Activated naive CD4-positive, alpha-beta T cell treated with anti-CD3 and anti-CD28 coated beads for 36 hours (primary cell): ENCODE data around the gene B3GALNT2. TPM values are rescaled to one million over a fixed set of nuclear protein-coding genes. Genes with fewer than 3 reads are reported as not detected.
A peak's percentile ranks its signal among the peaks of the same experiment; 100 is the strongest.

Experiments
- CTCF ChIA-PET: fragments of 350-600 bp; sonication (Branson Sonifier 250); formaldehyde crosslinking; loops from one replicate; lab custom pipeline; 2021; ENCODE audit warnings: antibody characterized with exemption; lab: Charles Lee
- DNase-seq: peaks from one replicate; pipeline ENCODE4 v3.0.0-alpha.2; 2020
- H3K27ac Mint-ChIP-seq: one replicate; pipeline ENCODE4 v1.8.0; 2021; ENCODE audit warnings: mild to moderate bottlenecking, mixed read lengths
- H3K27me3 Mint-ChIP-seq: one replicate; pipeline ENCODE4 v1.8.0; 2021; ENCODE audit warnings: low read depth, mixed read lengths
- H3K36me3 Mint-ChIP-seq: one replicate; pipeline ENCODE4 v1.8.0; 2021; ENCODE audit warnings: low read depth, mixed read lengths
- H3K4me1 Mint-ChIP-seq: one replicate; pipeline ENCODE4 v1.8.0; 2021; ENCODE audit warnings: low read depth, mixed read lengths
- H3K4me3 Mint-ChIP-seq: one replicate; pipeline ENCODE4 v1.8.0; 2021; ENCODE audit warnings: mild to moderate bottlenecking, moderate library complexity, mixed read lengths
- H3K9me3 Mint-ChIP-seq: one replicate; pipeline ENCODE4 v1.8.0; 2021; ENCODE audit warnings: mixed read lengths
- intact Hi-C: fragments of 100-400 bp; cut with micrococcal nuclease; formaldehyde crosslinking; loops from one replicate; pipeline ENCODE4 v1.15.1; 2023
- total RNA-seq, 2 experiments: library from RNA; stranded (reverse); gene quantifications; one replicate each; pipeline ENCODE4 v1.2.3, GENCODE V29; 2021

The B3GALNT2 gene
- total RNA-seq, 2 experiments from 2014 or later = 8.9 to 9.6 TPM

DNA sequence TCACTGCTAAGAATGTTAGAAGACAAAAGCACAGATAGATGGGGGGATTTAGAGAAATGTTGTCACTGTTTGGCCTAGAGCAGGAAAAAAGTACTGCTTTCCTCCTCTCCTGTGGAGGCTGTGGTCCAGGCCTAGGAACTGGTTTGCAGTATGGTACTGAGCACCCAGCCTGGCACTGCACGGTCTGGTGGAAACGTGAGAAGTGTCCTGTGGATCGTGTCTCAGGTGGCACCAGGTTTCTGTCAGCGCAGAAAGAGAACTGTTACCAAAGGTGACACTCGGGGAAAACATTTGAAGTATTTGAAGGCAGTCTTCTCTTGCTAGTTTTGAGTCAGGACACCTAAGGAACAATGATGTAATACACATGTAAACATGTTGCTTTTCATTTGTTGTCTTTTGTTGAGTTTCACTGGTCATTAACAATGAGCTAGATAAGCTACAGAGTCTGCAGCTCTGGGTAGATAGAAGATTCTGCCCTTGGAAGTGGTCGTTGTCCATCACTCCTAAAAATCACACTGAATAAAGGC, 63.0 kb downstream of the B3GALNT2 start:
- Mint-ChIP-seq H3K27me3 (no peaks in the 10 kb centered on the region), H3K4me3 (no peak overlapping the region), H3K4me1 (peaks cover 3% of the 10 kb centered on the region), H3K27ac (no peak overlapping the region), H3K9me3 (no peaks in the 10 kb centered on the region), H3K36me3 (peaks cover 13% of the 10 kb centered on the region)
- CTCF ChIA-PET = interaction anchor here (0.6 kb wide), 2 partner anchors 42 to 47 kb away, joined by 5 to 7 read pairs; no protein-coding TSS in a partner anchor
- intact Hi-C loops = no loop called here
- DNase-seq = no peak

DNA sequence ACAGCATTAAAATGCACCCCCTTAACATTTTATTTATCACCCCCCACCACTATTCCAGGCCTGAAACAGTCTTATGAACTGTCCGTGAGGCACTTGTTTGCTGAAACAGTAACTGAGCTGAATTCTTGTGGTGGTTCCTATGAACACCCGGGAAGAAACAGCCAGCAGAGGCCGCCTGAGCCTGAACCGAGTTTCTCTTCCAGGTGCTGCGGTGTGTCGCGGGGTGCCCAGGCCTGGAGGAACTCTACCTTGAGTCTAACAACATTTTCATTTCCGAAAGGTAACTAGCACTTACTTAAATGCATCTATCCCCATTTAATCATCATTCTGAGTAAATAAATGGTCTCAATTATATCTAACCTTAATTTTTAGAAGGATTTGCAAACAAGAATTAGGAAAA, 70.3 kb downstream of the B3GALNT2 start:
- no peaks in the 10 kb centered on the region for H3K27me3 Mint-ChIP-seq
- no peaks in the 10 kb centered on the region for H3K4me1 Mint-ChIP-seq
- no peak for DNase-seq
- intact Hi-C loops = no loop called here
- peaks cover 13% of the 10 kb centered on the region for H3K36me3 Mint-ChIP-seq
- no peaks in the 10 kb centered on the region for H3K9me3 Mint-ChIP-seq
- no peak overlapping the region for H3K4me3 Mint-ChIP-seq
- CTCF ChIA-PET = no interaction called here
- no peak overlapping the region for H3K27ac Mint-ChIP-seq

DNA sequence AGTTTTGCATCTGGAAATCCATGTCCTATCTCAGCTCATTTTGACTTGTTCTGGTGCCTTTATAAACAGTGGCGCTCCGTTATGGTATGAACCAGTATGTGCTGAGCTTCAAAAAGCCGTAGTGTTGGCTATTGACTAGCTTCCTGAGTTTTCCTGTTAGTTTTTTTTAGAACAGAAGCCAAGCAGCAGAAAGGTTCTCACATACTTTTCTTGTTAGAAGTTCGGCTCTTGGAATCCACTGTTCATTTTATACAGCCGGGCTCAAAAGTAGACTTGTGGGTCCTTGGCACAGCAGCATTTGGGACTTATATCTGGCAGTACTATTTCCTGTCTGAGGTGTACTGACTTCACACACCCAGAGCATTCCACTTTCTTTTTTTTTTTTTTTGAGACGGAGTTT, 73.3 kb downstream of the B3GALNT2 start:
- no peak overlapping the region for H3K4me3 Mint-ChIP-seq
- no peaks in the 10 kb centered on the region for H3K27me3 Mint-ChIP-seq
- H3K36me3 Mint-ChIP-seq = peaks cover 4% of the 10 kb centered on the region
- H3K4me1 Mint-ChIP-seq = no peaks in the 10 kb centered on the region
- no peak for DNase-seq
- no peak overlapping the region for H3K27ac Mint-ChIP-seq
- H3K9me3 Mint-ChIP-seq = no peaks in the 10 kb centered on the region
- CTCF ChIA-PET = interaction anchor here (0.7 kb wide), 2 partner anchors 15 to 211 kb away, joined by 3 to 4 read pairs; no protein-coding TSS in a partner anchor
- intact Hi-C loops = no loop called here

DNA sequence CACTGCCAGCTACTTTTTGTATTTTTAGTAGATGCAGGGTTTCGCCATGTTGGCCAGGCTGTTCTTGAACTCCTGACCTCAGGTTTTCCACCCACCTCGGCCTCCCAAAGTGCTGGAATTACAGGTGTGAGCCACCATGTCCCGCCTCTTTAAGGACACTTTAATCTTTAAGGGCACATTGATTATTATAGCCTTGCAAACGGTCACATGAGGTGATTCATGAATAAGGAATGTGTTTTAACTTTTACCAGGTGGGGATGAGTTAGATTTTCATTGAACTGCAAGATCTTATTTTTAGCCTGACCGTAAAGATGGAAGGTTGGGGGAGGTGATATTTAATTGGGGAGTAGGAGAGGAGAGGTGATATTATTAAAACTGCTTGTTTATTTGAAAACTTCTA, 75.1 kb downstream of the B3GALNT2 start:
- intact Hi-C loops = no loop called here
- H3K27me3 Mint-ChIP-seq = no peaks in the 10 kb centered on the region
- no peaks in the 10 kb centered on the region for H3K4me1 Mint-ChIP-seq
- no peak for DNase-seq
- peaks cover 4% of the 10 kb centered on the region for H3K36me3 Mint-ChIP-seq
- no peak overlapping the region for H3K4me3 Mint-ChIP-seq
- CTCF ChIA-PET = no interaction called here
- no peak overlapping the region for H3K27ac Mint-ChIP-seq
- H3K9me3 Mint-ChIP-seq = no peaks in the 10 kb centered on the region

DNA sequence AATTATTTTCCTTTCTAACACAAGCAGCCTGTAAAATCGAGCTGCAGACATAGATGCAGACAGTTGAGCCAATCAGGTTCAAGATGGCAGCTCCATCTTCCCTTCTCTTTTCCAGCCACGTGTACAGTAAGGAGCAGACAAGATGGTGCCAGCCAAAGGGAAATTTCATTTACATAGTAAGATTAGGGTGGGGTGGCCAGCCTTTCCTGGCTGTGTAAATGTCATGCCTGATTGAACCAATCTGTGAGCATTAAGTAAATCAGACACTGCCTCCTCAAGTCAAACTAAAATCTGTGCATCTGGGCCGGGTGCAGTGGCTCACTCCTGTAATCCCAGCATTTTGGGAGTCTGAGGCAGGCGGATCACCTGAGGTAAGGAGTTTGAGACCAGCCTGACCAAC, 76.8 kb downstream of the B3GALNT2 start:
- no peak for DNase-seq
- CTCF ChIA-PET = interaction anchor here (1.8 kb wide), 1 partner anchor 11 kb away, joined by 7 read pairs; no protein-coding TSS in a partner anchor
- H3K4me1 Mint-ChIP-seq = peaks cover 14% of the 10 kb centered on the region
- no peak overlapping the region for H3K27ac Mint-ChIP-seq
- no peaks in the 10 kb centered on the region for H3K36me3 Mint-ChIP-seq
- no peak overlapping the region for H3K4me3 Mint-ChIP-seq
- no peaks in the 10 kb centered on the region for H3K9me3 Mint-ChIP-seq
- intact Hi-C loops = no loop called here
- no peaks in the 10 kb centered on the region for H3K27me3 Mint-ChIP-seq

DNA sequence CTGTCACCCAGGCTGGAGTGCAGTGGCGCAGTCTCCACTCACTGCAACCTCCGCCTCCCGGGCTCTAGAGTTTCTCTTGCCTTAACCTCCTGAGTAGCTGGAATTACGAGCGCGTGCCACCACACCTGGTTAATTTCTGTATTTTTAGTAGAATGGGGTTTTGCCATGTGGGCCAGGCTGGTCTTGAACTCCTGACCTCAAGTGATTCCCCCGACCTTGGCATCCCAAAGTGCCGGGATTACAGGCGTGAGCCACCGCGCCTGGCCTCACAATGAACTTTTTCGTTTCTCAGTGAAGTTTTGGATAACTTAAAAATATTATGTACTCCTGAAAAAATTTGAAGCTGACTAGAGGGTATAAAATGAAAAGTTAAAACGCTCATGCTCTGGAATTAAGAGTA, 77.6 kb downstream of the B3GALNT2 start:
- intact Hi-C loops = no loop called here
- DNase-seq = no peak
- Mint-ChIP-seq H3K9me3 (no peaks in the 10 kb centered on the region), H3K27ac (no peak overlapping the region), H3K27me3 (no peaks in the 10 kb centered on the region), H3K36me3 (no peaks in the 10 kb centered on the region), H3K4me1 (peaks cover 15% of the 10 kb centered on the region), H3K4me3 (no peak overlapping the region)
- CTCF ChIA-PET = interaction anchor here (0.6 to 1.8 kb wide), 2 partner anchors 10 to 13 kb away, joined by 3 to 7 read pairs; no protein-coding TSS in a partner anchor

DNA sequence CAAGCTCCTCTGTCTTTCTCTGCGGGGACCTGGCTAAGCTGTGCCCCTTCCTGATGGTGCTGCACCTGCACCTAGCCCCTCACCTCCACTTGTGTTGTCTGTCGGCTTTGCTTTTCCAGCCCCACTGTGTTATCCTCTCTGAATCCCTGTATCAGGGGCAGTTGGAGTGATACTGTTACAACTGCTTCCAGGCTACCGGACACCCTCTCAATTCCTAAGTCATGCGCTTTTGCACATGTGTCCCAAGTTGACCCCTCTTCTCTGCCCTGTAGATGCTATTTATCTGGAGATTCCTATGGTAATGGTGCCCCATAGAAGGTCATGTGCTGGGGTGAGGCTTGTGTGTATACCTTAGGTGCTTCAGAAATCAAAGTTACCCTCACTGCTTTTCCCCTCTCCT, 78.1 kb downstream of the B3GALNT2 start:
- intact Hi-C loops = no loop called here
- no peaks in the 10 kb centered on the region for H3K36me3 Mint-ChIP-seq
- peaks cover 16% of the 10 kb centered on the region for H3K4me1 Mint-ChIP-seq
- no peak overlapping the region for H3K4me3 Mint-ChIP-seq
- CTCF ChIA-PET = interaction anchor here (1.8 kb wide), 1 partner anchor 9 kb away, joined by 7 read pairs; no protein-coding TSS in a partner anchor
- H3K9me3 Mint-ChIP-seq = no peaks in the 10 kb centered on the region
- H3K27me3 Mint-ChIP-seq = no peaks in the 10 kb centered on the region
- no peak for DNase-seq
- no peak overlapping the region for H3K27ac Mint-ChIP-seq

DNA sequence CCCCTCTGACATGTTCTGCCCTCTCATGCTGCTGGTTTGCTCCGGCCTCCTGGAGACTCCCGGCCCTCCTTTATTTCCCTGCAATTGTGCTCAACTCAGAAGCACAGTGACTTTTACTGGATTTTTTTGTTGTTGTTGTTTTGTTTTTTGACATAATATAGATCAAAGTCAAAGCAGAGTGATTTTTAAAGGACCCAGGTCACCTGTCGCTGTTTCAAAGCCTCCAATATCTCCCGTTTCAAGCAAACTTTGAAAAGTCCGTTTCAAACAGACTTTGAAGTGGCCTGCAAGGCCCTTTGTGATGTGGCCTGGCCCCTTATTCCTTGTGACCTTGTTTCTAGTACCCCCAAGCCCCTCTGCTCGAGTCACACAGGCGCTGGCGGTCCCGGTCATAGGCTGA, 78.9 kb downstream of the B3GALNT2 start:
- CTCF ChIA-PET = no interaction called here
- H3K27me3 Mint-ChIP-seq = no peaks in the 10 kb centered on the region
- H3K4me1 Mint-ChIP-seq = peaks cover 16% of the 10 kb centered on the region
- intact Hi-C loops = no loop called here
- H3K27ac Mint-ChIP-seq = no peak overlapping the region
- no peak overlapping the region for H3K4me3 Mint-ChIP-seq
- H3K9me3 Mint-ChIP-seq = no peaks in the 10 kb centered on the region
- no peak for DNase-seq
- H3K36me3 Mint-ChIP-seq = no peaks in the 10 kb centered on the region

DNA sequence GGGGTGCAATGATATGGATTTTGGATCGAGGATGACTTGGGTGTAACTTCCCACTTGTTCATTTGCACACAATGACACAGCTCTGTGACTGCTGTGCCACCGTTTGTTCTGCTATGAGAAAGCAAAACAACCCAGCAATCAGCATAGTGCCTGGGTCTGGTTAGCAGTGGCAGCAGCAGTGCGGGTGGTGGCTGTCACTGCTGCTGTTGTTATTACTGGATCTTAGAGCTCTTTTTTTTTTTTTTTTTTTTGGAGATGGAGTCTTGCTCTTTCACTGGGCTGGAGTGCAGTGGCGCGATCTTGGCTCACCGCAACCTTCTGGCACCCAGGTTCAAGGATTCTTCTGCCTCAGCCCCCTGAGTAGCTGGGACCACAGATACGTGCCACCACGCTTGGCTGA, 80.2 kb downstream of the B3GALNT2 start:
- peak; percentile 26 for DNase-seq
- no peak overlapping the region for H3K27ac Mint-ChIP-seq
- H3K27me3 Mint-ChIP-seq = no peaks in the 10 kb centered on the region
- intact Hi-C loops = no loop called here
- H3K4me1 Mint-ChIP-seq = peaks cover 16% of the 10 kb centered on the region
- H3K36me3 Mint-ChIP-seq = no peaks in the 10 kb centered on the region
- no peaks in the 10 kb centered on the region for H3K9me3 Mint-ChIP-seq
- CTCF ChIA-PET = interaction anchor here (0.6 to 1.4 kb wide), 5 partner anchors 9 to 922 kb away, joined by 3 to 6 read pairs (median 3); no protein-coding TSS in a partner anchor
- no peak overlapping the region for H3K4me3 Mint-ChIP-seq

DNA sequence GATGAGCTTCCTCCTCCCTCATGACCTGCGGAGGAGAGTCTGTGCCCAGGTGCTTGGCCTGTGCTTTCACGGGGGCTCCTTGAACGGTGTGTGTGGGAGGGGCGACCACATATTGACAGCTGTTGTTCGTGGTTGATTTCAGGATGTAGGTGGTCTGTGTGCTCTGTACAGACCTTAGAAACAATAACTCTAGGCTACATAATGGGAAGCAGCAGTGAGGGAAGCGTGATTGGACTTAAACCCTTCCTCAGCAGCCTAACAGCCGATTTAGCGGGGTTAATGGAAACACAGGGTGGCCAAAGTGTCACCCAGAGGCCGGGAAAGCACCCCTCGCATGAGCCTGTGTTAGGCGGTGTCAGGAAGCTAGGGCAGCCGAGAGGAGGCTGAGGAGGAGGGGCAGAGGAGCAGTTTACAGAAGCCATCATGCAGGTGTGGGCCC, 81.0 kb downstream of the B3GALNT2 start:
- DNase-seq = peak; percentile 66
- intact Hi-C loops = no loop called here
- no peaks in the 10 kb centered on the region for H3K36me3 Mint-ChIP-seq
- H3K9me3 Mint-ChIP-seq = no peaks in the 10 kb centered on the region
- peaks cover 16% of the 10 kb centered on the region for H3K4me1 Mint-ChIP-seq
- CTCF ChIA-PET = interaction anchor here (0.6 to 1.4 kb wide), 5 partner anchors 8 to 910 kb away, joined by 3 to 6 read pairs (median 3); no protein-coding TSS in a partner anchor
- H3K4me3 Mint-ChIP-seq = no peak overlapping the region
- H3K27ac Mint-ChIP-seq = no peak overlapping the region
- H3K27me3 Mint-ChIP-seq = no peaks in the 10 kb centered on the region

DNA sequence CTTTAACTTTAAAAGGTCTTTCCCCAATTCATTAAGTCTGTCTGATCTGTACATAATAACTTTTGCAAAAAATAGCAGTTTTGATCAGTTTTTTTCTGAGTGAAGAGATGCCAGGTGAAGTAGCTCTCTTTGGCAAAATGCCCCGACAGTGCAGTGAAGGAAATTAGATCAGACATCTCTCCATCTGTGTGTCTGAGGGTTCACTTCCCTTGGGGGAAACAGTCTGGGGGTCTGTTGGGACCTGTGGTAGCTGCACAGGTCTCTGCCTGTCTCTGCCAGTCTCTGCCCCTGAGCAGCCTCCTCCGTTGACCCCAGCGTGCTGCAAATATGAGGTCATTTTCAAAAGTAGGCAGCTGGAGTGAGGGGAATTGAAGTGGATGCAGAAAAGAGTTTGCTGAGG, 82.5 kb downstream of the B3GALNT2 start:
- CTCF ChIA-PET = interaction anchor here (0.7 to 1.5 kb wide), 4 partner anchors 21 to 223 kb away, joined by 3 to 4 read pairs (median 4); no protein-coding TSS in a partner anchor

DNA sequence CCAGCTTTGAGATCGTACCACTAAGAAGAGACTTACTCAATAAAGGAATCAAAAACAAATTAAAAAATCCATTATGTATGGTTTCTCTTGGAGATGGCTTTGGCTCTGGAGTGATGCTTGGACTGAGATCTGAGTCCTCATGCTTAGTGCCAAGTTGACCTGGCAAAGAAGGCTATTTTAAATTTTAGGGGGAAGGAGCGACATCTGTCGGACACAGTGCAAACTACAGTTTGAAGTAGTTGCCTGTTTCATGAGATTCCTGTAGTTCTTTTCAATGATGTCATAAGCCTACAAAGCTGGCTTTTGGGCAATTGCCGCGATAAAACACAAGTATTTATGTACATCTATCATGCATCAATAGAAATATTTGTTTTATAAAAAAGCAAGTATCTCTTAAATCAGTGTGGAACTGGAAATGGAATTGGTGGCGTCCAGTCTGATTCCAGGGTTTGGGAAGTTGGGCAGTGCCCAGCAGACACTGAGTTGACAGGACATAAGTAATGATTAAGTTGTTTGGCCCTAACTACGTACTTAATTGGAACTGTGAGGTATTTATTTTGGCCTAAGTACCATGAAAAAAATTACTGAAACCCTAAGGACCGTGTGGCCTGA, 87.1 kb downstream of the B3GALNT2 start:
- intact Hi-C loops = loop anchor here (1.0 to 2.0 kb wide), 4 partner anchors 256 to 928 kb away; partner anchors contain the start of gene RBM34
- CTCF ChIA-PET = interaction anchor here (0.5 to 3.7 kb wide), 53 partner anchors 9 to 1089 kb away, joined by 3 to 44 read pairs (median 5); no protein-coding TSS in a partner anchor
- Mint-ChIP-seq H3K27ac (no peak overlapping the region), H3K9me3 (no peaks in the 10 kb centered on the region), H3K27me3 (no peaks in the 10 kb centered on the region), H3K4me1 (peaks cover 5% of the 10 kb centered on the region), H3K4me3 (no peak overlapping the region), H3K36me3 (peaks cover 2% of the 10 kb centered on the region)
- peak; percentile 83 for DNase-seq

More for the DNA sequence above, 82.5 kb downstream of the B3GALNT2 start:
- peaks cover 2% of the 10 kb centered on the region for H3K36me3 Mint-ChIP-seq
- H3K4me3 Mint-ChIP-seq = no peak overlapping the region
- DNase-seq = no peak
- H3K9me3 Mint-ChIP-seq = no peaks in the 10 kb centered on the region
- no peaks in the 10 kb centered on the region for H3K27me3 Mint-ChIP-seq
- intact Hi-C loops = no loop called here
- no peak overlapping the region for H3K27ac Mint-ChIP-seq
- peaks cover 16% of the 10 kb centered on the region for H3K4me1 Mint-ChIP-seq
